ENCODE measurements around the gene MYH7.

- TF ChIP-seq, protein P1, sequence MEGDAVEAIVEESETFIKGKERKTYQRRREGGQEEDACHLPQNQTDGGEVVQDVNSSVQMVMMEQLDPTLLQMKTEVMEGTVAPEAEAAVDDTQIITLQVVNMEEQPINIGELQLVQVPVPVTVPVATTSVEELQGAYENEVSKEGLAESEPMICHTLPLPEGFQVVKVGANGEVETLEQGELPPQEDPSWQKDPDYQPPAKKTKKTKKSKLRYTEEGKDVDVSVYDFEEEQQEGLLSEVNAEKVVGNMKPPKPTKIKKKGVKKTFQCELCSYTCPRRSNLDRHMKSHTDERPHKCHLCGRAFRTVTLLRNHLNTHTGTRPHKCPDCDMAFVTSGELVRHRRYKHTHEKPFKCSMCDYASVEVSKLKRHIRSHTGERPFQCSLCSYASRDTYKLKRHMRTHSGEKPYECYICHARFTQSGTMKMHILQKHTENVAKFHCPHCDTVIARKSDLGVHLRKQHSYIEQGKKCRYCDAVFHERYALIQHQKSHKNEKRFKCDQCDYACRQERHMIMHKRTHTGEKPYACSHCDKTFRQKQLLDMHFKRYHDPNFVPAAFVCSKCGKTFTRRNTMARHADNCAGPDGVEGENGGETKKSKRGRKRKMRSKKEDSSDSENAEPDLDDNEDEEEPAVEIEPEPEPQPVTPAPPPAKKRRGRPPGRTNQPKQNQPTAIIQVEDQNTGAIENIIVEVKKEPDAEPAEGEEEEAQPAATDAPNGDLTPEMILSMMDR (optimal IDR thresholded peaks at IDR 0.05 in 1 of 3, IDR thresholded peaks at IDR 0.05 in 1 of 3, conservative IDR thresholded peaks at IDR 0.05 in 1 of 3; ENCODE audit: extremely low read depth in 1 of 3, insufficient read depth in 2 of 3, low read length in 3 of 3), result no peak
- no peak for TF ChIP-seq EZH2 (IDR thresholded peaks at IDR 0.05; ENCODE audit: low read length)
Measured at GRCh38 chr14:23434488-23435222, 805 bp downstream of the MYH7 start.
